ENCODE measurements around the gene PLXNA1.

PLXNA1 gene

DNA sequence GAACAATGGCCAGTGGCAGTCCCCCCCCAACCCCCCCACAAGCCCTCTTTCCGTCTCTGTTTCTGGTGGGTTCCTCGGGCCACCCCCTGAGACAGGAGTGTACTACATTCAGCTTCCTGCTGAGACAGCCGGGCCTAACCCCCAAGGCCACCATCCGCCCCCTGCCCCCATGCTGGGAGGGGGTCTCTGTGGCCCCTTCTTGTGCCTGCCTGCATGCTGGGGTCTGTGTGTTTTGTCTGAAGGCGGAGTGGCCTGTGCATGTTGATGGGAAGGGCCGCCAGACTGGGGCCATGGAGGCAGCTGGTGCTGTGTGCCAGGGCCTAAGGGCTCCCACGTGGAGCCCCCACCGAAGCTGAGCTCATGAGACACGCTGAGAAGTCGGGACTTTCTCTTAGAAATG lies 26.6 kb downstream of the PLXNA1 start:
- Histone ChIP-seq H3K27me3 (ENCODE audit: insufficient read depth, poor library complexity, severe bottlenecking) (no peaks in the 10 kb centered on the region), H3K27ac (replicated peaks) (no peak overlapping the region), H3K4me3 (replicated peaks; ENCODE audit: insufficient read depth, low read length) (no peak overlapping the region)
- DNase-seq (ENCODE audit: low read depth in 1 of 2, low spot score in 1 of 2), result no peak
- no peak for TF ChIP-seq POLR2AphosphoS5 (IDR thresholded peaks at IDR 0.05; ENCODE audit: low read depth)
- no peak for TF ChIP-seq SPI1 (IDR thresholded peaks at IDR 0.05; ENCODE audit: borderline replicate concordance, low read depth)
- TF ChIP-seq, protein P1, sequence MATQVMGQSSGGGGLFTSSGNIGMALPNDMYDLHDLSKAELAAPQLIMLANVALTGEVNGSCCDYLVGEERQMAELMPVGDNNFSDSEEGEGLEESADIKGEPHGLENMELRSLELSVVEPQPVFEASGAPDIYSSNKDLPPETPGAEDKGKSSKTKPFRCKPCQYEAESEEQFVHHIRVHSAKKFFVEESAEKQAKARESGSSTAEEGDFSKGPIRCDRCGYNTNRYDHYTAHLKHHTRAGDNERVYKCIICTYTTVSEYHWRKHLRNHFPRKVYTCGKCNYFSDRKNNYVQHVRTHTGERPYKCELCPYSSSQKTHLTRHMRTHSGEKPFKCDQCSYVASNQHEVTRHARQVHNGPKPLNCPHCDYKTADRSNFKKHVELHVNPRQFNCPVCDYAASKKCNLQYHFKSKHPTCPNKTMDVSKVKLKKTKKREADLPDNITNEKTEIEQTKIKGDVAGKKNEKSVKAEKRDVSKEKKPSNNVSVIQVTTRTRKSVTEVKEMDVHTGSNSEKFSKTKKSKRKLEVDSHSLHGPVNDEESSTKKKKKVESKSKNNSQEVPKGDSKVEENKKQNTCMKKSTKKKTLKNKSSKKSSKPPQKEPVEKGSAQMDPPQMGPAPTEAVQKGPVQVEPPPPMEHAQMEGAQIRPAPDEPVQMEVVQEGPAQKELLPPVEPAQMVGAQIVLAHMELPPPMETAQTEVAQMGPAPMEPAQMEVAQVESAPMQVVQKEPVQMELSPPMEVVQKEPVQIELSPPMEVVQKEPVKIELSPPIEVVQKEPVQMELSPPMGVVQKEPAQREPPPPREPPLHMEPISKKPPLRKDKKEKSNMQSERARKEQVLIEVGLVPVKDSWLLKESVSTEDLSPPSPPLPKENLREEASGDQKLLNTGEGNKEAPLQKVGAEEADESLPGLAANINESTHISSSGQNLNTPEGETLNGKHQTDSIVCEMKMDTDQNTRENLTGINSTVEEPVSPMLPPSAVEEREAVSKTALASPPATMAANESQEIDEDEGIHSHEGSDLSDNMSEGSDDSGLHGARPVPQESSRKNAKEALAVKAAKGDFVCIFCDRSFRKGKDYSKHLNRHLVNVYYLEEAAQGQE (IDR thresholded peaks at IDR 0.05; ENCODE audit: insufficient replicate concordance, low read depth), result no peak
- no peak for TF ChIP-seq GABPA (IDR thresholded peaks at IDR 0.05; ENCODE audit: low read depth)
- TF ChIP-seq, protein P2, sequence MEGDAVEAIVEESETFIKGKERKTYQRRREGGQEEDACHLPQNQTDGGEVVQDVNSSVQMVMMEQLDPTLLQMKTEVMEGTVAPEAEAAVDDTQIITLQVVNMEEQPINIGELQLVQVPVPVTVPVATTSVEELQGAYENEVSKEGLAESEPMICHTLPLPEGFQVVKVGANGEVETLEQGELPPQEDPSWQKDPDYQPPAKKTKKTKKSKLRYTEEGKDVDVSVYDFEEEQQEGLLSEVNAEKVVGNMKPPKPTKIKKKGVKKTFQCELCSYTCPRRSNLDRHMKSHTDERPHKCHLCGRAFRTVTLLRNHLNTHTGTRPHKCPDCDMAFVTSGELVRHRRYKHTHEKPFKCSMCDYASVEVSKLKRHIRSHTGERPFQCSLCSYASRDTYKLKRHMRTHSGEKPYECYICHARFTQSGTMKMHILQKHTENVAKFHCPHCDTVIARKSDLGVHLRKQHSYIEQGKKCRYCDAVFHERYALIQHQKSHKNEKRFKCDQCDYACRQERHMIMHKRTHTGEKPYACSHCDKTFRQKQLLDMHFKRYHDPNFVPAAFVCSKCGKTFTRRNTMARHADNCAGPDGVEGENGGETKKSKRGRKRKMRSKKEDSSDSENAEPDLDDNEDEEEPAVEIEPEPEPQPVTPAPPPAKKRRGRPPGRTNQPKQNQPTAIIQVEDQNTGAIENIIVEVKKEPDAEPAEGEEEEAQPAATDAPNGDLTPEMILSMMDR (IDR thresholded peaks at IDR 0.05; ENCODE audit: insufficient read depth, low read length), result no peak

DNA sequence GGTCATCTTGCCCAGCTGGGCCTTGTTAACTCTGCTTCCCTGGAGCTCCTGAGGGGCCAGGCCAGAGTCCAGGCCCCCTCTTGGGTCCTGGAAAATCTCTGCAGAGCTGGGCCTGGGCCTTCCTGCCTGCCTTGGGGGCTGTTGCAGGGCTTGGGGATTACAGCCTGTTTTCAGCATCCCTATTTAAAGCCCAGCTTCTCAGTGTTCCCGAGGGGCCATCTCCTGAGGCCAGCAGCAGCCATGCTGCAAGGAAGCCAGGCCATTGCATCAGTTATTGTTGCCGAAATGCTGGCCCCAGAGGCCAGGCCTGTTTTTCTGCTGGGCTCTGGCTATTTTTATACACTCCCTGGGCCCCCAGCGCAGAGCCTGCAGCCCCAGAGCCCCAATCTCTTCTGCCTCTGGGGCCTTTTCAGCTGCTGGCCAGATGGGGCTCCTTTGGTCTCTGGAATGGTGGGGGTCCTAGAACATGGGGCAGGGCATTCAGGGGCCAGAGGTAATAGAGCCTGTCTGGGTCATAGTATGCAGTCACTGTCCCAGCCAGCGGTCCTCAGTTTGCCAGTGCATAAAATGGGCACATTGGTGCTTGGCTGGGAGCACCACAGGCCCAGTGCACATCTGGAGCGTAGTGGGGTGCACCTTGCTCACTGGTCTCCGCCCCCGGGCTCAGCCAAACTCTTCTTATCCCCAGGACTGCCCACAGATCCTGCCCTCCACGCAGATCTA lies 28.5 kb downstream of the PLXNA1 start:
- no peak for DNase-seq (ENCODE audit: low read depth in 1 of 2, low spot score in 1 of 2)
- TF ChIP-seq POLR2AphosphoS5 (IDR thresholded peaks at IDR 0.05; ENCODE audit: low read depth), result no peak
- Histone ChIP-seq H3K27ac (replicated peaks) (no peak overlapping the region), H3K27me3 (ENCODE audit: insufficient read depth, poor library complexity, severe bottlenecking) (no peaks in the 10 kb centered on the region), H3K4me3 (replicated peaks; ENCODE audit: insufficient read depth, low read length) (no peak overlapping the region)

DNA sequence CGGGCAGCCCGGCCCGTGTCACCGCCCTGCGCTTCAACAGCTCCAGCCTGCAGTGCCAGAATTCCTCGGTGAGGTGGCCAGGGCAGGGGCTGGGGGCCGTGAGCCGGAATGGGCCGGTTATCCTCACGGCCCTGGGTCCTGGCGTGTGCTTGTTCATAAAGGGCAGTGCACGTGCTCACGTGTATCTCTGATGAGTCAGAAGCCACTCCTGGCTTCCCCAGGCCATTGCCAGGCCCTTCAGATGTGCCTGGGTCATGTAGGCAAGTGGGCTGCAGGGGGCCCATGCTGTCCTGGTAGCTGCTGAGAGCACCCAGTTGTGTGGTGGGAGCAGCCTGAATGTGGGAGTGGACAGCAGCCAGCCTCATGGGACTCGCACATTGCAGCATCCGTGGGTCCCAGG lies 29.2 kb downstream of the PLXNA1 start:
- H3K27me3 ChIP-seq (ENCODE audit: insufficient read depth, poor library complexity, severe bottlenecking), result no peaks in the 10 kb centered on the region
- no peak overlapping the region for H3K27ac ChIP-seq (replicated peaks)
- no peak for DNase-seq (ENCODE audit: low read depth in 1 of 2, low spot score in 1 of 2)
- H3K4me3 ChIP-seq (replicated peaks; ENCODE audit: insufficient read depth, low read length), result no peak overlapping the region
- TF ChIP-seq POLR2AphosphoS5 (IDR thresholded peaks at IDR 0.05; ENCODE audit: low read depth) (no peak), SPI1 (IDR thresholded peaks at IDR 0.05; ENCODE audit: borderline replicate concordance, low read depth) (no peak), GABPA (IDR thresholded peaks at IDR 0.05; ENCODE audit: low read depth) (no peak)
- TF ChIP-seq, protein P1 (IDR thresholded peaks at IDR 0.05; ENCODE audit: insufficient replicate concordance, low read depth), result no peak
- TF ChIP-seq, protein P2 (IDR thresholded peaks at IDR 0.05; ENCODE audit: insufficient read depth, low read length), result no peak

DNA sequence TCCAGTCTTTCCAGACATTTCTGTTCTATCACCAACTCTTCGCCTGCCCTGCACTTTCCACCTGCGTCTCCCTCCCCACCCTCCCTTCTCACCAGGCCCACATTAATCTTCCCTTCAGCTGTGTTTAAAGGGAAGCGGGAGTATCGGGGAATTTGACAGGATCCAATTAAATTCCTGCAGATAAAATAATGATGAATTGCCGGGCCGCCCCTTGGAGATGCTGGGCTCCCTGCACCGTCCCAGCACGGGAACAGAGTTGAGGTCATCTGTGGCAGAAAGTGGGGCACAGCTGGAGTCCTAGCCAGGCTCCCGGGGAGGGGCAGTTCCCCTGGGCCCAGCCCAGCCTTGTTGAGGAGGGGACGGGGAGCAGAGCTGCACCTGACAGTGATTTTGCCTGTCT lies 30.3 kb downstream of the PLXNA1 start:
- no peak for TF ChIP-seq GABPA (IDR thresholded peaks at IDR 0.05; ENCODE audit: low read depth)
- TF ChIP-seq, protein P1 (IDR thresholded peaks at IDR 0.05; ENCODE audit: insufficient replicate concordance, low read depth), result no peak
- TF ChIP-seq SPI1 (IDR thresholded peaks at IDR 0.05; ENCODE audit: borderline replicate concordance, low read depth), result no peak
- TF ChIP-seq, protein P2 (IDR thresholded peaks at IDR 0.05; ENCODE audit: insufficient read depth, low read length), result no peak
- TF ChIP-seq POLR2AphosphoS5 (IDR thresholded peaks at IDR 0.05; ENCODE audit: low read depth), result no peak
- H3K27ac ChIP-seq (replicated peaks), result no peak overlapping the region
- H3K27me3 ChIP-seq (ENCODE audit: insufficient read depth, poor library complexity, severe bottlenecking), result no peaks in the 10 kb centered on the region
- DNase-seq (ENCODE audit: low read depth in 1 of 2, low spot score in 1 of 2), result no peak
- no peak overlapping the region for H3K4me3 ChIP-seq (replicated peaks; ENCODE audit: insufficient read depth, low read length)

Measured in HL-60 (cell line).